Activated naive CD8-positive, alpha-beta T cell (primary cell): Measurements from ENCODE around the gene DENND5B.
"Not testable (repeated sequence)": the region's sequence is repeated elsewhere in the genome, so short reads cannot be mapped to it uniquely, and the experiment has no call there.

ENCODE experiments used
- H3K27ac Mint-ChIP-seq: one replicate; pipeline ENCODE4 v1.8.0; 2021; ENCODE audit warnings: mixed read lengths
- H3K27me3 Mint-ChIP-seq: one replicate; pipeline ENCODE4 v1.8.0; 2021; ENCODE audit warnings: mixed read lengths
- H3K36me3 Mint-ChIP-seq: one replicate; pipeline ENCODE4 v1.8.0; 2021; ENCODE audit warnings: mixed read lengths
- H3K4me1 Mint-ChIP-seq: one replicate; pipeline ENCODE4 v1.8.0; 2021; ENCODE audit warnings: low read depth, mixed read lengths
- H3K4me3 Mint-ChIP-seq: one replicate; pipeline ENCODE4 v1.8.0; 2021; ENCODE audit warnings: mild to moderate bottlenecking, mixed read lengths
- H3K9me3 Mint-ChIP-seq: one replicate; pipeline ENCODE4 v1.8.0; 2021; ENCODE audit warnings: low read depth, mixed read lengths

Gene DENND5B

DNA sequence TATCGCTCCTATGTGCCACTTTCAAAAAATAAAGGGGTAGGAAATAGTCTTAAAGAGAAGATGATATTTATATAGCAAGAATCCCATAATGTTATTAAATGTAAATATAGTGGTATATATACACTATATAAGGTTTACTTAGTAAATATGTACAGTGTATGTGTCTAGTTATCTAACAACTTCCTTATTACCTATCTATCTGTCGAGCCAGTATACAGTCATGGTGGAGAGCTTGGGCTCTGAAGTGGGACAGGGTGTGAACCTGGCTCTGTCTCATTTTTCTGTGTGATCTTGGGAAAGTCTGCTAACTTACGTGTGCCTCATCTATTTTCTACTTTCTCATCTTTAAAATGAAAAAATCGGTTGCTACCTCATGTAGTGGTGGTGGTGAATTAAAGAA, 202.2 kb downstream of the DENND5B start:
- H3K27me3 Mint-ChIP-seq = peaks cover 4% of the 10 kb centered on the region
- no peaks in the 10 kb centered on the region for H3K4me1 Mint-ChIP-seq
- no peaks in the 10 kb centered on the region for H3K9me3 Mint-ChIP-seq
- no peak overlapping the region for H3K4me3 Mint-ChIP-seq
- no peaks in the 10 kb centered on the region for H3K36me3 Mint-ChIP-seq
- H3K27ac Mint-ChIP-seq = no peak overlapping the region

DNA sequence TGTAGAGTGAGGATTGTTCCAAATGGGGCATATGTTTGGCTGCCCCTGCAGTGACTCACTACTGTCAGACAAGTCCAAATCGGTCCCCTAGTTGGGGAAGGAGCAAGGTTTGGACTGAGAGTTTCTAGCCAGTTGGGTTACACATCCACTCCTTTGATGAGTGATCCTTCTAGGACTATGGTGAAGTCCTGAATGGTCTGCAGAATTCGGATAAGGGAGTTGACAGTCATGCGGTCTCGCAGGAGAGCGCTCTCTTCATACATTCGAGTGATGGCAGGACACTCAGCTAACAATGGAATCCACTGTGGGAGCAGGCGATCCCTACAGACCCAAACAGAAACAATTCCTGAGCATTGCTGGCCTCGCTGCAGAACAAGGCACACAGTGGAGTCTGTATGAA, 203.5 kb downstream of the DENND5B start:
- Mint-ChIP-seq H3K36me3 (no peaks in the 10 kb centered on the region), H3K27me3 (peaks cover 4% of the 10 kb centered on the region), H3K4me3 (no peak overlapping the region), H3K4me1 (no peaks in the 10 kb centered on the region), H3K9me3 (no peaks in the 10 kb centered on the region), H3K27ac (no peak overlapping the region)

- Mint-ChIP-seq H3K36me3 (no peaks in the 10 kb centered on the region), H3K4me1 (no peaks in the 10 kb centered on the region), H3K27me3 (peaks cover 4% of the 10 kb centered on the region), H3K4me3 (no peak overlapping the region), H3K27ac (no peak overlapping the region), H3K9me3 (peaks cover 2% of the 10 kb centered on the region)
Measured at GRCh38 chr12:31387011-31387410, 203.9 kb downstream of the DENND5B start.

DNA sequence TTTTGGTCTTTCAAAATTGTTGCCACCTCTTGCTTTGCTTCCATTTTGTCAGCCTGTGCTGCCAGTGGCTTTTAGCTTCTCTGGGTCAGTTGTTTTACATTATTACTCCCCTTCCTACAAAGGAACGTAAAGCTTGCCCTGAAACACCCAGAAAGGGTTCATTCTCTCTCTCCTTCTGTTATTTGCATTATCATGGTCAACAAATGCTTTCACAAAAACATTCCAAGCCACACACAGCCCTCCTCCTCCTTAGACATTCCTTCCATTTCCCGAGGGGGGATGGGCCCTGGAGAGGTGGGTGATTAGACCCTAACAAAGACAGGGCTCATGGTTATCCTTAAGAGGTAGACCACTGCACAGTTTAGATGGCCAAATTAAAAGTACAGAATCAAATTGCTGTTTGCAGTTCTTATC, 204.6 kb downstream of the DENND5B start:
- Mint-ChIP-seq H3K9me3 (peaks cover 4% of the 10 kb centered on the region), H3K4me1 (no peaks in the 10 kb centered on the region), H3K27me3 (peaks cover 4% of the 10 kb centered on the region), H3K36me3 (no peaks in the 10 kb centered on the region), H3K27ac (no peak overlapping the region), H3K4me3 (no peak overlapping the region)

- H3K36me3 Mint-ChIP-seq, H3K9me3 Mint-ChIP-seq, H3K27me3 Mint-ChIP-seq, H3K4me3 Mint-ChIP-seq, H3K27ac Mint-ChIP-seq, H3K4me1 Mint-ChIP-seq: not testable (repeated sequence)
Measured at GRCh38 chr12:31377210-31377609, 213.7 kb downstream of the DENND5B start.

DNA sequence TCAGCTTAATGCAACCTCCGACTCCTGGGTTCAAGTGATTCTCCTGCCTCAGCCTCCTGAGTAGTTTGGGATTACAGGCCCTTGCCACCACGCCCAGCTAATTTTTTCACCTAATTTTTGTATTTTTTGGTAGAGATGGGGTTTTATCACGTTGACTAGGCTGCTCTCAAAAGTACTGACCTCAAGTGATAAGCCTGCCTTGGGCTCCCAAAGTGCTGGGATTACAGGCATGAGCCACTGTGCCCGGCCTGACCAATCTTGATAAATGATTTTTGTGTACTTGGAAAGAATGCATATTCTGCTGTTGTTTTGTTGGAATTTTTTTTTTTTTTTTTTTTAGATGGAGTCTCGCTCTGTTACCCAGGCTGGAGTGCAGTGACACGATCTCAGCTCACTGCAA, 215.5 kb downstream of the DENND5B start:
- H3K4me1 Mint-ChIP-seq, H3K4me3 Mint-ChIP-seq, H3K36me3 Mint-ChIP-seq, H3K27me3 Mint-ChIP-seq, H3K9me3 Mint-ChIP-seq, H3K27ac Mint-ChIP-seq: not testable (repeated sequence)

GRCh38 chr12:31371256-31371620, 219.7 kb downstream of the DENND5B start:
- Mint-ChIP-seq H3K27me3 (peaks cover 1% of the 10 kb centered on the region), H3K9me3 (no peaks in the 10 kb centered on the region), H3K27ac (no peak overlapping the region), H3K4me3 (no peak overlapping the region), H3K36me3 (no peaks in the 10 kb centered on the region), H3K4me1 (no peaks in the 10 kb centered on the region)

DNA sequence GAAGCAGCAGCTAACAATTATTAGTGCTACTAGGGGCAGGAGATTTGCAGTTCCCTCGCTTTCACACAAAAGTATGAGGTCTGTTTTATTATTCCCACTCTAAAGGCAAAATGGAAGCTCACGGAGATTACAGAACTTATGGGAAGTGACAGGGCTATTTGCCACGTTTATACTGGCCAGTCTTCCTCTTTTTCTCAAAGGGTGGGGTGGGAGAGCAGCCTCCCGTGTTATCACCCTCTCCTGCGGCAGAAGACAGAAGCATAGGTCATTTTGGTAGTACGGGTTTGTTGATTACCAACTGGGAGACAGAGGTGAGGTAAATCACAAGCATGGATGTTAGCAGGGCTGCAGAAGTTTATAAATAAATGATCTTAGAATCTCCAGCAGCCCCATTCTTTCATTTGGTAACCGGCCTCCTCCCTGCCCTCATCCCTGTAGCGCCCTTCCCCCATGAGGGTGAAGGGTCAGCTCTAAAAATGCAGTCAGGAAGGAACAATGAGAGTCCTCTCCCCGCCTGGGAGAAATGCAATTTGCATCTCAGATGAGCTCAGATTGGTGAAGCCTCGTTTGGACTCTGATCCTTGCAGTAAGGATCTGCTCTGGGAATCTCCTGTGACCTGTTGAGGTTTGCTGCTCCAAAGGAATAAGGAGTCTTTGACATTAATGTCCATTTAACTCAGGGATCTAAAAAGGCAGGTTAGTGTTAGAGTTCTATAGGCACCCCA, 220.2 kb downstream of the DENND5B start:
- no peaks in the 10 kb centered on the region for H3K4me1 Mint-ChIP-seq
- no peak overlapping the region for H3K27ac Mint-ChIP-seq
- H3K4me3 Mint-ChIP-seq = no peak overlapping the region
- H3K36me3 Mint-ChIP-seq = no peaks in the 10 kb centered on the region
- H3K9me3 Mint-ChIP-seq = no peaks in the 10 kb centered on the region
- H3K27me3 Mint-ChIP-seq = peaks cover 1% of the 10 kb centered on the region

DNA sequence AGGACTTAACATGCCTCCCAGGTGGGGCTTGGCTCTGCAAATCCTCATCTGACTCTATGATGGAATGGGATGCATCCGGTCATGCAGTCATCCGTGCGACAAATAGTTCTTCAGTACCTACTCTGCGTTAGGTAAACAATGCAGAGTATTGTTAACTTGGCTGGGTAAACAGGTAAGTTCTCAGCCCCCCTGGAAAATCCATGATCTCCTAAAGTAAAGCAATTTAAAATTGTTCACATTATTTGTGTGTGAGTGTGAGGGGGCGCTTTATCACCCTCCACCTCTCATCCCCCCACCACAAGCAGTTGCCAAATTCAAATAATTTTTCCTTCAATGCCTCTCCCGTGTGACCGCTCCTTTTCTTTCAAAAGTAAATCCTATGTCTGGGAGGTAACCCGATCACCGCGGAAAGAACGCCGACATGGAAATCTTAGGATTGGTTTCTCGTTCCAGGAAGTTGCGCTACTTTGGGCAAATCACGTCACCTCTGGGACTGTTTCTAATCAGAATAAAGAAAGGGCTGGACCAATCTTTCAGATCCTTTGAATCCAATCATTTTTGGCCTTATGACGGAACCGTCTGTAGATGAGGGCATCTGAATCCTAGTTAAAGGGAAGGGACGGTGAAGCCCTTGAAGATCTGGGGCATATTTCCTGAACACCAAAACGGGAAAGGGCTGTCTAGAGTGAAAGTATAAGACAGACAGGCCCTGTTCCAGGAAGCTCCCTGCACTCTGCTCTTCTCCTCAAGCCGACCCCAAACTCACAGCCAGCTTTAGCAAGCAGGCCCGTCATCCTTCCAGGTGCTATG, 221.0 kb downstream of the DENND5B start:
- no peak overlapping the region for H3K4me3 Mint-ChIP-seq
- no peak overlapping the region for H3K27ac Mint-ChIP-seq
- H3K36me3 Mint-ChIP-seq = no peaks in the 10 kb centered on the region
- no peaks in the 10 kb centered on the region for H3K9me3 Mint-ChIP-seq
- no peaks in the 10 kb centered on the region for H3K4me1 Mint-ChIP-seq
- H3K27me3 Mint-ChIP-seq = peaks cover 1% of the 10 kb centered on the region

- Mint-ChIP-seq H3K4me3 (no peak overlapping the region), H3K27ac (no peak overlapping the region), H3K9me3 (no peaks in the 10 kb centered on the region), H3K27me3 (peaks cover 1% of the 10 kb centered on the region), H3K4me1 (no peaks in the 10 kb centered on the region), H3K36me3 (no peaks in the 10 kb centered on the region)
Measured at GRCh38 chr12:31368666-31369361, 222.1 kb downstream of the DENND5B start.

DNA sequence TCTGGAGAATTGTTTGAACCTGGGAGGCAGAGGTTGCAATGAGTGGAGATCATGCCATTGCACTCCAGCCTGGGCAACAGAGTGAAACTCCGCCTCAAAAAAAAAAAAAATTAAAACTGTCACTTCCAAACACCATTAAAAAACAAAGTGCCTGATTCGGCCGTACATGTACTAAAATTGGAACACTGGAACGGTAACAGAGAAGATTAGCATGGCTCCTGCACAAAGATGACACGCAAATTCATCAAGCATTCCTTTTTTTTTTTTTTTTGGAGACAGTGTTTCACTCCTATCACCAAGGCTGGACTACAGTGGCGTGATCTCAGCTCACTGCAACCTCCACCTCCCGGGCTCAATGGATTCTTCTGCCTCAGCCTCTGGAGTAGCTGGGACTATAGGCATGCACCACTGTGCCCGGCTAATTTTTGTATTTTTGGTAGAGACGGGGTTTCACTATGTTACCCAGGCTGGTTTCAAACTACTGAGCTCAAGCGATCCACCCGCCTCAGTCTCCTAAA, 224.8 kb downstream of the DENND5B start:
- no peaks in the 10 kb centered on the region for H3K9me3 Mint-ChIP-seq
- H3K27ac Mint-ChIP-seq = no peak overlapping the region
- H3K27me3 Mint-ChIP-seq = peaks cover 1% of the 10 kb centered on the region
- H3K36me3 Mint-ChIP-seq = no peaks in the 10 kb centered on the region
- peaks cover 19% of the 10 kb centered on the region for H3K4me1 Mint-ChIP-seq
- H3K4me3 Mint-ChIP-seq = no peak overlapping the region

DNA sequence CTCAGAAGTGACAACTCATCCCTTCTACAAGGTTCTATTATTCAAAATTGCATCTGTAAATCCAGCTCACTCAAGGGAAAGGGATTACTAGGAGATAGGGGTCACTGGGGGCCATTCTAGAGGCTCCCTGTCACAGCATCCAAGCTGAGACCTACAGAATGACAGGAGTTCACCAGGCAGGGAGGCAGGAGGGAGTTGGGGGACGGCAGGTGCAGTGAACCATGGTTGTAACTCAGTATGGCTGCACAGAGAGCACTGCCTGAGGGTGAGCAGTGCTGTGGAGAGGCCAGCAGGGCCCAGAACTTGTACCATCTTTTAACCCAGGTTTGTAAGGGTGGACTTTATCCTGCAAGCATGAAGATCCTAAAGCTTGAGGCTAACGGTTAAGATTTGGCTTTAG, 227.1 kb downstream of the DENND5B start:
- no peaks in the 10 kb centered on the region for H3K36me3 Mint-ChIP-seq
- H3K4me1 Mint-ChIP-seq = peaks cover 19% of the 10 kb centered on the region
- H3K27ac Mint-ChIP-seq = no peak overlapping the region
- H3K9me3 Mint-ChIP-seq = no peaks in the 10 kb centered on the region
- no peak overlapping the region for H3K4me3 Mint-ChIP-seq
- no peaks in the 10 kb centered on the region for H3K27me3 Mint-ChIP-seq

DNA sequence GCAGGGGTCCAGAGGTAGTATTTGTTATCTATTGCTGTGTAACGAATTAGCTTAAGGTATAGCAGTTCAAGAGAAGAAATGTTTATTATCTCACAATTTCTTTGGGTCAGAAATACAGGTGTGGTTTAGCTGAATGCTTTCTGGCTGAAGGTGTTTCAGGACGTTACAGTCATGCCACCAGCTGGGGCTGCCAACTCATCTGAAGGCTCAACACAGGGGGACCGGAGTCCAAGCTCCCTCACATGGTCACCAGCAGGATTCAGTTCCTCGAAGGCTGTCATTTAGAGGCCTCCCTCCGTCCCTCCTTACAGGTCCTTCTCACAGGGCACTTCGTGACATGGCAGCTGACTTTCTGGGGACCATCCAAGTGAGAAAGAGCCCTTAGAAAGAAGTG, 227.5 kb downstream of the DENND5B start:
- no peaks in the 10 kb centered on the region for H3K9me3 Mint-ChIP-seq
- no peaks in the 10 kb centered on the region for H3K27me3 Mint-ChIP-seq
- peaks cover 19% of the 10 kb centered on the region for H3K4me1 Mint-ChIP-seq
- H3K36me3 Mint-ChIP-seq = no peaks in the 10 kb centered on the region
- peak overlapping the region; percentile 51 for H3K27ac Mint-ChIP-seq
- H3K4me3 Mint-ChIP-seq = no peak overlapping the region

DNA sequence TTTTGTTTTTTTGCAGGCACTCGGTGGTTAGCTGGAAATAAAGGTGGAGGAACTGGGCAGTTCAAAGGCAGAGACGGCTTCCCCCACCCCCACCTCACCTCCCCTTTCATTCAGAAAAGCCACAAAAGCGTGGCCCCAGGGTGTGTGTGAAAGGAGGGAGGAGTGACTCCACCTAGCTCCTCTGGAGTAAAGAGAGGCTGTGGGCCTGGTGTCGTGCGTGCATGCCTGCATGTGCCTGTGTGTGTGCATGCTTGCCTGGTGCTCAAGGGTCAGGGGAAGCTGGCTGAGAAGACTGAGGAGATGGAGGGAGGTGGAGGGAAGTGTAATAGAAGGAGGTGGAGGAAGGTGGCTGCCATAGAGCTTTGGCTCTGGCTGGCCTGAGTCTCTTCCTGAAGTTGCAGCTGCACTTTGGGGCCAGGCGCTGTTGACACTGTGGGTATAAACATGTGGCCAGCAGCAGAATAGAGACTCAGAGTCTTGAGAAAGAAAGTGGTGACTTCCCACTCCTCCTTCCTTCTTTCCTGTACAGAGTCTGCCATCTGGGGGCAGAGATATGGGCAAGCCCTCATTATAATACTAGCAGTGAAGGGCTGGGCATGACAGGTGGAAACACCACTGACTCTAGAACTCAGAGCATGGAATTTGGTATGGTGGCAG, 228.0 kb downstream of the DENND5B start:
- H3K4me3 Mint-ChIP-seq = peak overlapping the region; percentile 59
- no peaks in the 10 kb centered on the region for H3K9me3 Mint-ChIP-seq
- H3K36me3 Mint-ChIP-seq = no peaks in the 10 kb centered on the region
- H3K27ac Mint-ChIP-seq = peak overlapping the region; percentile 51
- peaks cover 19% of the 10 kb centered on the region for H3K4me1 Mint-ChIP-seq
- no peaks in the 10 kb centered on the region for H3K27me3 Mint-ChIP-seq
